SKM-1 (cell line): ENCODE data around the gene CZIB.
"Not testable (repeated sequence)": the region's sequence is repeated elsewhere in the genome, so short reads cannot be mapped to it uniquely, and the experiment has no call there.

Source experiments
- DNase-seq: peaks from one replicate; lab custom pipeline; 2025; ENCODE audit not compliant: unreplicated experiment; lab: John Stamatoyannopoulos, UW

CZIB gene

GRCh38 chr1:53189061-53189460 is 31.4 kb downstream of the CZIB start:
- no peak for DNase-seq

GRCh38 chr1:53188099-53188498 is 32.3 kb downstream of the CZIB start:
- no peak for DNase-seq

DNA sequence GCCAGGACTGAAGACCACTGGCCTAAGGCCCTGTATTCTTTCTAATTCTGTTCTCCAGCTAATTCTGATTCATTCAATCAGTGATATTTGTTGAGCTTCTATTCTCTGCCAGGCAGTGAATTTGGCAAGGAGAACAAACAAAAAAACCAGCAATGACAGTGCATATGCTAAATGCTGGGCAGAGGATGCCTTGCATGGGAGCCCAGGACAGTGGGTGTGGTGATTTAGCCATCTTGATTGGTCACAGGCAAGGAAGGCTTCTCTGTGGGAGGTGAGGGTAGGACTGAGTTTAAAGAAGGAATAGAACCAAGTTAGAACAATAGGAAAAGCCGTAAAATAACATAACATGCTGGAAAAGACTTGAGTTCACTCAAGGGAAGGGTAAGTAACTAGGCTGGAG is 33.0 kb downstream of the CZIB start:
- no peak for DNase-seq

- no peak for DNase-seq
These were observed 33.9 kb downstream of the CZIB start for GRCh38 chr1:53186533-53186932.

GRCh38 chr1:53185955-53186297 is 34.5 kb downstream of the CZIB start:
- DNase-seq = not testable (repeated sequence)

DNA sequence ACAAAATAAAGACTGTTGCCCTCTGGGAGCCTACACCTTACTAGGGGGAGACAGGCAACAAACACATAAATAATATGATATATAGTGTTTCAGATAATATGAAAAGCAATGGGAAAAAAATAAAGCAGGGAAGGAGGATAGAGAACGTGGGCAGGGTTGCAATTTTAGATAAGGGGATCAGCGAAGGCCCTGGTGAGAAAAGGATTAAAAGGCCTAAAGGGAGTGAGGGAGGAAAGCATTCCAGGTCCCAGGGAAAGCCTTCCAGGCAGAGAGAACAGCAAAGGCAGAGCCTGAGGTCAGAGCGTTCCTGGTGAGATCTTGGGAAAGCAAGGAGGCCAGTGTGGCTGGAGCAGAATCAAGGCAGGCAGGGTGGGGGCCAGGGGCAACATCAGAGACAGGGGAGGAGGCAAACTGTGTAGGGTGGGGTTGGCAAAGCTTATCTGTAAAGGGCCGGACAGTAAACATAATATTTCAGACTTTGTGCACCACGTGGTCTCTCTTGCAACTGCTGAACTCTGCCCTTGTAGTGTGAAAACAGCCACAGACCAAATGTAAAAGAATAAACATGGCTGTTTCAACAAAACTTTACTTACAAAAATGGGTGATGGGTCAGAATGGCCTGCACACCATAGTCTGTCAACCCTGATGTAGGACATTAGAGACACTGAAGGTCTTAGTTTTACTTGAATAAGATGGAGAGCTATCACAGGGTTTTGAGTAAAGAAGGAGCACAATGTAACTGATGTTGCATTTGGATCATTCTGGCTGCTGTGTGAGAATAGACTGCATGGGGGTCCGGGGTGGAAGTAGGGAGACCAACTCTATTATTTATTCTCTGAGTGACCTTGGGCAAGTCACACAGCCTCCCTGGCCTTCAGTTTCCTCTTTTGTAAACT is 37.1 kb downstream of the CZIB start:
- DNase-seq = no peak

- DNase-seq = no peak
These were observed 37.7 kb downstream of the CZIB start for GRCh38 chr1:53182716-53183094.

- DNase-seq = peak; percentile 33
These were observed 38.3 kb downstream of the CZIB start for GRCh38 chr1:53182111-53182593.

DNA sequence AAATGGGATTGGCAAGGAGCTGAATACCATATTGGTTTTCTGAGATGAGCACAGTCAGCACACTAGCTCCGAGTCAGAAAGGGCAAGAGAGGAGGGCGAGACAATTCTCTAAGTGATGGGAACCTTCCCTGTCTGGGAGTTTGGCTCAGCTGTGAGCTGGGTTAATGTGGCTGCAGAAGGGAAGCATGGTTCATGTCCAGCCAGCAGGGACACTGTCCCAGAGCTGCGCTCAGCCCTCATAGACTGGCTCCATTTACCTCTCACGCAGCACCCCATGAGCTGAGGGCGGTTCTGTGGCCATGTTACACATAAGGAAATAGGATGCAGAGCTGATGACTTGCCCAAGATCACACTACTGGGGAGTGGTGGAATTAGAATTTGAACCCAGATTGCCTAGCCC is 39.5 kb downstream of the CZIB start:
- DNase-seq = no peak

- DNase-seq = no peak
These were observed 40.2 kb downstream of the CZIB start for GRCh38 chr1:53180226-53180625.

GRCh38 chr1:53176452-53177208 is 43.8 kb downstream of the CZIB start:
- DNase-seq = no peak

DNA sequence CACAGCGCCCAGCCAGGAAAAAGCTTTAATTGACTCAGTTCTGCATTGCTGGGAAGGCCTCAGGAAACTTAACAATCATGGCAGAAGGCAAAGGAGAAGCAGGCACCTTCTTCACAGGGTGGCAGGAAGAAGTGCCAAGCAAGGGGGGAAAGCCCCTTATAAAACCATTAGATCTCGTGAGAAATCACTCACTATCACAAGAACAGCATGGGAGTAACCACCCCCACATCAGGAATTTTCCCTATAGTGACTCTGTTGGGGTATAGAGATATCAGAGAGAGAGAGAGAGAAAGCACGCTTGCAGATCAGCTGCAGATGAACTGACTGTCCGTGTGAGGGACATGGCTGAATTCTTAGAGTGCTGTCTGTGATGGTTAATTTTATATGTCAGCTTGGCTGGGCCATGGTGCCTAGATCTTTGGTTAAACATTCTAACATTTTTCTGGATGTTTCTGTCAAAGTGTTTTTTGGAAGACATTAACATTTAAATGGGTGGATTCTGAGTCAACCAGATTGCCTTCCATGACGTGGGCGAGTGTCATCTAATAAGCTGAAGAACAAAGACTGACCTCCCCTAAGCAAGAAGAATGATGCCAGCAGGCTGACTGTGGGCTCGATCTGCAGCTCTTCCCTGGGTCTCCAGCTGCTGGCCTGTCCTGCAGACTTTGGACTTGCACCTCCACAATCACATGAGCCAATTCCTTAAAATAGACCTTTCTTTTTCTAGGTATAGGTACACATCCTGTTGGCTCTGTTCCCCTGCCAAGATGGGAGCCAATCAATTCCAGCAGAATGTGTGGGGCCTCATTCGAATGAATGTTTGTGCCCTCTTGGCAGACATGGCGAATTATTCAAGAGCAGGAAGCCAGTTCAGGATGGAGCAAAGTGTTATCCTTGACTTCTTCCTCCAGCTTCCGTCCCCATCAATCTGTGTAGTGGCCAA is 45.2 kb downstream of the CZIB start:
- DNase-seq = no peak

DNA sequence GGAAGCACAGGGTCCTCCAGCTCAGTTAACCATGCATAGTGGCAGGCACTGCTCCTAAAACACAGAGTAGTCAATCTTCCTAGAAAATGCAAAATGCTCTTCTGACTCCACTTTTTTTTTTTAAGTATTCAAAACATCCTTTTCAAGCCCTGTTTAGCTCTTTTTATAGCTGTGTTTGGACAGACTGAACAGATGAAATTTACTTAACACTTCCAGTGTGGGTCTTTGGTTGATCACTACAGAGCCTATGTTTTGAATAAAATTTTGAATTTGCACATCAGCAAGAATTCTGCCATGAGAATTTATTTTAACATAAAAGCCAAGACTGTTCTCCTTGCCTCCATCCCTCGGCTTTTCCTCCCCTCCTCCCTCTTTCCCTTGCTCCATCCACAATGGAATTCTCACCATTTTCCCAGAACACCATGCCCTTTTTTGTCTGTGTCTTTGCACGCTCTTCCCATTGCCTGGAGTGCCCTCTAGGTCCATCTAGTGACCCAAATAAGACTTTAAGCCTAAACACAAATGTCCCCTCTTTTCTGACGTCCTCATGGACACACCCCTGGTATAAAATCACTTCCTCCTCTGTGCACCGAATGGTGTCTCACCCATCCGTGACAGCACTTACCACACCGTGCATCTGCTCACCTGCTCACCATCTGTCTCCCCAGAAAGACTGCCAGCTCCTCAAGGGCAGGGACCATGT is 47.9 kb downstream of the CZIB start:
- DNase-seq = no peak

DNA sequence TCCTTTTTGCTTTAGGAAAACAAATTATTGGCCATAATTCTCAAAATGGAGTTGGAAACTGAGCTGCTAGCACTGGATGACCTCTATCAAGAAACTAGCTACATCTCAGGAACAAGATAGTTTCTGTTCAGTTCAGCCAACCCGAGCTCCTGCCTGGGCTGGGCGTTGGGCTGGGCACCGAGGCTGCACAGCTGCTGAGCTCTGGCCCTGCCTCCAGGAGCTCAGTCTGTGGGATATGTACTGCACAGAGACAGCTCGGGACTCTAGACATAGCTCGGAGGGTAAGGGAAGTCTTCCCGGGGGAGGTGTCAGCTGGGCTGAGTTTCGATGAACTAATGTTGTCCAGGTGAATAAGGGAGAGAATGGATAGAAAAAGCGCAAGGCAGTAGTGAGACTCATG is 53.5 kb downstream of the CZIB start:
- no peak for DNase-seq

DNA sequence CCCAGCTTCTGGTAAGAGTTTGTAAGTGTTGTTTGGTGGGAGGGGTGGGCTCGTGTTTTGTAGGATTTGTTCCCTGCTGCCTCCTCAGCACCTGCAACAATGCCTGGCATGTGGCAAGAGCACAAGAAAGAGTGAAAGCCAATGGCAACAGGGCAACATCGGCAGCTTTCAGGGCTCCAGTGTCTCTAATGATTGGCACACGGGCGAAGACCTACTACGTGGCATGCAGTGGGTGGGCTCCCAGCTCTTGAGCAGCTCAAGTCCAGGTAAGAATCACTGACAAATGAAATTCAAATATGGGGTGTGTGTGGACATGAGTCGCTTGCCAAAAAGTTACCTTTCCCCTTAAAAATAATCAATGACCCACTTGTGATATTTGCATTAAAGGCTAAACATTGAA is 54.1 kb downstream of the CZIB start:
- no peak for DNase-seq

DNA sequence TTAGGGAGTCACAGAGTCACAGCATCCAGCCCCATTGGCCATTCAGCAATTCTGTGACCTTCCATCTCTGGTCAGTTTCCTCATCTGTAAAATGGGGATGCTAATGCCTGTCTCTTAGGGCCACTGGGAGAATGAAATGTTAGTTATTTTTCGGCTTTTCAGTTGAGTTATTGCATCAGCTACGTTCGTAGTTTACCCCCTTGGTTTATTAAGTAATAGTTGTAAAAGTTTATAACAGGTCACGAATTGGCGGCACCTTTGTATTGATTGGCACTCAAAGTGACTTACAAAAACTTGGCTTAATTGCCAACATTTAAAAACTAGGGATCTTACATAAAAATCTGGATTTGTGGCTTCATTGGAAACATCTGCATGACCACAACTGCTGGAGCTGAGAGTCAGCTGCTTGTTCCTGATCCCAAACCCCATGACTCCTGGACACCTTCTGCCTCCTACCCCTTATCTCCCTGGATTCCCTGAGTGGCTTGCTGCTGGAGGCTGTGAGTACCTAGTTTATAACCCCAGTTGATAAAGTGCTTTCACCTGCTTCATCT is 54.9 kb downstream of the CZIB start:
- no peak for DNase-seq
